Ishikawa (cell line): ENCODE data around the gene NECAB2.

Experiments used
- CEBPB ChIP-seq: IDR thresholded peaks from 2 replicates; pipeline ENCODE4 v1.6.1; 2012
- CREB1 ChIP-seq: IDR thresholded peaks from 2 replicates; pipeline ENCODE4 v1.6.1; 2012; ENCODE audit warnings: low read depth
- EP300 ChIP-seq: IDR thresholded peaks from 2 replicates; pipeline ENCODE4 v1.6.1; 2012; ENCODE audit warnings: borderline replicate concordance
- RAD21 ChIP-seq: IDR thresholded peaks from 2 replicates; pipeline ENCODE4 v1.6.1; 2012; ENCODE audit warnings: low read depth
- TAF1 ChIP-seq: IDR thresholded peaks from 2 replicates; pipeline ENCODE4 v1.6.1; 2012; ENCODE audit warnings: low read depth, mild to moderate bottlenecking
- TEAD4 ChIP-seq: IDR thresholded peaks from 2 replicates; pipeline ENCODE4 v1.6.1; 2012
- YY1 ChIP-seq: IDR thresholded peaks from 2 replicates; pipeline ENCODE4 v1.6.1; 2012; ENCODE audit warnings: low read depth
- ZBTB7A ChIP-seq: IDR thresholded peaks from 2 replicates; pipeline ENCODE4 v1.6.1; 2012; ENCODE audit warnings: low read depth
- TF ChIP-seq, protein P1 (sequence below): IDR thresholded peaks from 2 replicates; pipeline ENCODE4 v1.6.1; 2012; ENCODE audit warnings: low read depth, mild to moderate bottlenecking
- TF ChIP-seq, protein P2 (sequence below): IDR thresholded peaks from 2 replicates; pipeline ENCODE4 v1.6.1; 2012

- TF ChIP-seq TAF1 = no peak
- TF ChIP-seq CEBPB = no peak
- no peak for TF ChIP-seq TEAD4
- TF ChIP-seq EP300 = no peak
- no peak for TF ChIP-seq CREB1
- TF ChIP-seq YY1 = no peak
- TF ChIP-seq, protein P1, sequence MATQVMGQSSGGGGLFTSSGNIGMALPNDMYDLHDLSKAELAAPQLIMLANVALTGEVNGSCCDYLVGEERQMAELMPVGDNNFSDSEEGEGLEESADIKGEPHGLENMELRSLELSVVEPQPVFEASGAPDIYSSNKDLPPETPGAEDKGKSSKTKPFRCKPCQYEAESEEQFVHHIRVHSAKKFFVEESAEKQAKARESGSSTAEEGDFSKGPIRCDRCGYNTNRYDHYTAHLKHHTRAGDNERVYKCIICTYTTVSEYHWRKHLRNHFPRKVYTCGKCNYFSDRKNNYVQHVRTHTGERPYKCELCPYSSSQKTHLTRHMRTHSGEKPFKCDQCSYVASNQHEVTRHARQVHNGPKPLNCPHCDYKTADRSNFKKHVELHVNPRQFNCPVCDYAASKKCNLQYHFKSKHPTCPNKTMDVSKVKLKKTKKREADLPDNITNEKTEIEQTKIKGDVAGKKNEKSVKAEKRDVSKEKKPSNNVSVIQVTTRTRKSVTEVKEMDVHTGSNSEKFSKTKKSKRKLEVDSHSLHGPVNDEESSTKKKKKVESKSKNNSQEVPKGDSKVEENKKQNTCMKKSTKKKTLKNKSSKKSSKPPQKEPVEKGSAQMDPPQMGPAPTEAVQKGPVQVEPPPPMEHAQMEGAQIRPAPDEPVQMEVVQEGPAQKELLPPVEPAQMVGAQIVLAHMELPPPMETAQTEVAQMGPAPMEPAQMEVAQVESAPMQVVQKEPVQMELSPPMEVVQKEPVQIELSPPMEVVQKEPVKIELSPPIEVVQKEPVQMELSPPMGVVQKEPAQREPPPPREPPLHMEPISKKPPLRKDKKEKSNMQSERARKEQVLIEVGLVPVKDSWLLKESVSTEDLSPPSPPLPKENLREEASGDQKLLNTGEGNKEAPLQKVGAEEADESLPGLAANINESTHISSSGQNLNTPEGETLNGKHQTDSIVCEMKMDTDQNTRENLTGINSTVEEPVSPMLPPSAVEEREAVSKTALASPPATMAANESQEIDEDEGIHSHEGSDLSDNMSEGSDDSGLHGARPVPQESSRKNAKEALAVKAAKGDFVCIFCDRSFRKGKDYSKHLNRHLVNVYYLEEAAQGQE = no peak
- no peak for TF ChIP-seq RAD21
- TF ChIP-seq, protein P2, sequence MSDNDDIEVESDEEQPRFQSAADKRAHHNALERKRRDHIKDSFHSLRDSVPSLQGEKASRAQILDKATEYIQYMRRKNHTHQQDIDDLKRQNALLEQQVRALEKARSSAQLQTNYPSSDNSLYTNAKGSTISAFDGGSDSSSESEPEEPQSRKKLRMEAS = no peak
- TF ChIP-seq ZBTB7A = no peak
Observed at GRCh38 chr16:83973077-83973476, 5.0 kb downstream of the NECAB2 start.
